ENCODE data around the gene BRINP3.

Gene BRINP3

DNA sequence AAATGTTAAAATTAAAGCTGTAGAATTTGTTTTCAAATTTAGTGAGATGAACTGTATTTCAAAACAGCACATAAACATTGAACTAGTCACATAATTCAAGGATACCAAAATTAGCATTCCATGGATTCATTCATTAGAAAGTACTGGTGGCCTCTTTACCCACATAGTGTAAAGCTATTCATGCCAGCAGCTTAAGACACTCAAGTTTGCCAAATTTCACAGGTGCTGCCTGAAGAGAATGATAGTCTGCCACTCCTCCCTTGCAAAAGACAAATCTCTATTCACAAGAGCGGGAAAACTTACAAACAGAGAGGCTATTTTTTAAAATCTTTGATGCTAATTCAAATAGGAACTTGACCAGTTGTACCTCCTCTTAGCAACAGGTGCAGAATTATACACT lies 337.0 kb downstream of the BRINP3 start:
- Histone ChIP-seq H3K27ac (ENCODE audit: low read depth, low read length) (no peak overlapping the region), H3K9me3 (ENCODE audit: insufficient read depth, low read length) (no peaks in the 10 kb centered on the region), H3K9ac (ENCODE audit: low read length) (no peak overlapping the region), H3K27me3 (ENCODE audit: low read length) (no peaks in the 10 kb centered on the region), H4K20me1 (ENCODE audit: low read depth, low read length) (no peaks in the 10 kb centered on the region), H3K4me2 (ENCODE audit: low read depth, low read length, poor library complexity, severe bottlenecking) (no peak overlapping the region), H2AFZ (ENCODE audit: low read depth, low read length, severe bottlenecking) (no peak overlapping the region), H3K36me3 (ENCODE audit: low read length) (no peaks in the 10 kb centered on the region), H3K9me2 (replicated peaks; ENCODE audit: insufficient read depth, low read length) (no peaks in the 10 kb centered on the region), H3F3A (ENCODE audit: insufficient read depth) (no peaks in the 10 kb centered on the region), H3K79me2 (ENCODE audit: insufficient read depth, low read length) (no peaks in the 10 kb centered on the region), H3K4me3 (ENCODE audit: insufficient read depth, low read length, poor library complexity, severe bottlenecking) (no peak overlapping the region)
- TF ChIP-seq CTCF (IDR thresholded peaks at IDR 0.05; ENCODE audit: insufficient read depth, low read length, poor library complexity, severe bottlenecking) (no peak), EZH2phosphoT487 (conservative IDR thresholded peaks at IDR 0.05; ENCODE audit: low read length) (no peak)

DNA sequence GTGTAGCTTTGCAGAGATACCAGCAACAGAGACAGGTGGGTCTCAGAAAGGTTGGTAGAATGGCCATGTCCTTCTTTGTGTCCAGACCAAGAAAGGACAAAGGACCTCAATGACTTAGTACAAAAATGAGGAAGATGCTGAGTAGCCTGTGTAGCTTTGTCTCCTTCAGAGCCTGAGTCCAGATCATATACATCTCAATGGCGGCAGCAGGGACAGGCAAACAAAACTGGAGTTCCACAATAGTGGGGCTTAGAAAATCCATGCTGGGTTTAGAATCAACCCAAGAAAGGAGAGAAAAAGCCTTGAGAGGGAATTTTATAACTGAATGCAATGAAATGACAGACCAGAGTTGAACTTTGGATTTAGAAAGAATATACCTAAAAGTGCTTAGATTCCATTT lies 339.0 kb downstream of the BRINP3 start:
- Histone ChIP-seq H3K79me2 (ENCODE audit: insufficient read depth, low read length) (no peaks in the 10 kb centered on the region), H3F3A (ENCODE audit: insufficient read depth) (no peaks in the 10 kb centered on the region), H3K9ac (ENCODE audit: low read length) (no peak overlapping the region), H3K36me3 (ENCODE audit: low read length) (no peaks in the 10 kb centered on the region), H3K4me3 (ENCODE audit: insufficient read depth, low read length, poor library complexity, severe bottlenecking) (no peak overlapping the region), H3K27ac (ENCODE audit: low read depth, low read length) (no peak overlapping the region), H2AFZ (ENCODE audit: low read depth, low read length, severe bottlenecking) (no peak overlapping the region), H3K27me3 (ENCODE audit: low read length) (no peaks in the 10 kb centered on the region), H4K20me1 (ENCODE audit: low read depth, low read length) (no peaks in the 10 kb centered on the region), H3K9me3 (ENCODE audit: insufficient read depth, low read length) (no peaks in the 10 kb centered on the region), H3K4me2 (ENCODE audit: low read depth, low read length, poor library complexity, severe bottlenecking) (no peak overlapping the region), H3K9me2 (replicated peaks; ENCODE audit: insufficient read depth, low read length) (no peaks in the 10 kb centered on the region)
- TF ChIP-seq EZH2phosphoT487 (conservative IDR thresholded peaks at IDR 0.05; ENCODE audit: low read length): no peak
- TF ChIP-seq CTCF (IDR thresholded peaks at IDR 0.05; ENCODE audit: insufficient read depth, low read length, poor library complexity, severe bottlenecking): no peak

GRCh38 chr1:190138266-190138665 lies 339.4 kb downstream of the BRINP3 start:
- Histone ChIP-seq H3K36me3 (ENCODE audit: low read length) (no peaks in the 10 kb centered on the region), H3K9ac (ENCODE audit: low read length) (no peak overlapping the region), H4K20me1 (ENCODE audit: low read depth, low read length) (no peaks in the 10 kb centered on the region), H3K9me3 (ENCODE audit: insufficient read depth, low read length) (no peaks in the 10 kb centered on the region), H3K79me2 (ENCODE audit: insufficient read depth, low read length) (no peaks in the 10 kb centered on the region), H3K4me3 (ENCODE audit: insufficient read depth, low read length, poor library complexity, severe bottlenecking) (no peak overlapping the region), H2AFZ (ENCODE audit: low read depth, low read length, severe bottlenecking) (no peak overlapping the region), H3K9me2 (replicated peaks; ENCODE audit: insufficient read depth, low read length) (no peaks in the 10 kb centered on the region), H3F3A (ENCODE audit: insufficient read depth) (no peaks in the 10 kb centered on the region), H3K27ac (ENCODE audit: low read depth, low read length) (no peak overlapping the region), H3K27me3 (ENCODE audit: low read length) (no peaks in the 10 kb centered on the region), H3K4me2 (ENCODE audit: low read depth, low read length, poor library complexity, severe bottlenecking) (no peak overlapping the region)
- no peak for TF ChIP-seq CTCF (IDR thresholded peaks at IDR 0.05; ENCODE audit: insufficient read depth, low read length, poor library complexity, severe bottlenecking)

DNA sequence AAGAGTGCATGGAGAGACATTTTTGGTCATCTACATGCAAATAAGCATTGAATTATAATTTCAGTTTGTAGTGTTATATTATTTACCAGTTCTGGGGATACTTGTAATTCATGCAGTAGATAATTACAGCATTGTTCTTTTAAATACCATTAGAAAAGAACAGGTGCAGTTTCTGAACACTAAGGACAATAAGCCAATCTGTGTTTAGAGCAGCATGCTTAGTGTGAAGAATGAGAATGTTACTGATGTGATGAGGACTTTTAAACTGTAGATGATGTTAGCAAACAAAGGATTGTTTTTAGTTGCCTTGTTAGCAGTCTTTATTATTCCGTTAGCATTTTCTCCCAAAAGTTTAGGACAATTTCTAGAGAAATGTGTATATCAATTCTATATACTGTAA lies 348.3 kb downstream of the BRINP3 start:
- Histone ChIP-seq H3K27me3 (ENCODE audit: low read length) (no peaks in the 10 kb centered on the region), H3K9ac (ENCODE audit: low read length) (no peak overlapping the region), H3F3A (ENCODE audit: insufficient read depth) (no peaks in the 10 kb centered on the region), H3K4me2 (ENCODE audit: low read depth, low read length, poor library complexity, severe bottlenecking) (no peak overlapping the region), H3K9me2 (replicated peaks; ENCODE audit: insufficient read depth, low read length) (no peaks in the 10 kb centered on the region), H3K4me3 (ENCODE audit: insufficient read depth, low read length, poor library complexity, severe bottlenecking) (no peak overlapping the region), H3K79me2 (ENCODE audit: insufficient read depth, low read length) (no peaks in the 10 kb centered on the region), H4K20me1 (ENCODE audit: low read depth, low read length) (no peaks in the 10 kb centered on the region), H3K27ac (ENCODE audit: low read depth, low read length) (no peak overlapping the region), H2AFZ (ENCODE audit: low read depth, low read length, severe bottlenecking) (peak overlapping the region; percentile 38), H3K9me3 (ENCODE audit: insufficient read depth, low read length) (no peaks in the 10 kb centered on the region), H3K36me3 (ENCODE audit: low read length) (no peaks in the 10 kb centered on the region)
- no peak for TF ChIP-seq CTCF (IDR thresholded peaks at IDR 0.05; ENCODE audit: insufficient read depth, low read length, poor library complexity, severe bottlenecking)
- TF ChIP-seq EZH2phosphoT487 (conservative IDR thresholded peaks at IDR 0.05; ENCODE audit: low read length): no peak

All from SU-DHL-6 (cell line).